ENCODE results near the gene PAPPA. TPM values are rescaled to one million over a fixed set of nuclear protein-coding genes. Genes with fewer than 3 reads are reported as not detected.

Gene PAPPA
- total RNA-seq, 1 donor from 2014 or later, result 2.9 TPM

GRCh38 chr9:116360016-116360415 lies 206.4 kb downstream of the PAPPA start:
- Histone ChIP-seq H3K27me3 (no peaks in the 10 kb centered on the region), H3K4me3 (no peak overlapping the region), H3K36me3 (no peaks in the 10 kb centered on the region), H3K4me1 (no peaks in the 10 kb centered on the region), H3K9me3 (no peaks in the 10 kb centered on the region), H3K27ac (no peak overlapping the region)
- no peak for ATAC-seq
- DNase-seq, result no peak
- no peak for TF ChIP-seq CTCF (IDR thresholded peaks at IDR 0.05)
- intact Hi-C loops (cut with DNase I), result no loop called here

- TF ChIP-seq CTCF (IDR thresholded peaks at IDR 0.05), result no peak
These were observed 207.4 kb downstream of the PAPPA start for GRCh38 chr9:116360989-116361388.

GRCh38 chr9:116361547-116361946 lies 208.0 kb downstream of the PAPPA start:
- Histone ChIP-seq H3K27me3 (no peaks in the 10 kb centered on the region), H3K36me3 (no peaks in the 10 kb centered on the region), H3K9me3 (no peaks in the 10 kb centered on the region), H3K27ac (no peak overlapping the region), H3K4me1 (no peaks in the 10 kb centered on the region), H3K4me3 (no peak overlapping the region)
- ATAC-seq, result no peak
- TF ChIP-seq CTCF (IDR thresholded peaks at IDR 0.05), result no peak
- DNase-seq, result no peak
- intact Hi-C loops (cut with DNase I), result no loop called here

More at GRCh38 chr9:116360989-116361388, 207.4 kb downstream of the PAPPA start:
- no peak for DNase-seq
- Histone ChIP-seq H3K4me3 (no peak overlapping the region), H3K27ac (no peak overlapping the region), H3K9me3 (no peaks in the 10 kb centered on the region), H3K27me3 (no peaks in the 10 kb centered on the region), H3K36me3 (no peaks in the 10 kb centered on the region), H3K4me1 (no peaks in the 10 kb centered on the region)
- intact Hi-C loops (cut with DNase I), result no loop called here
- no peak for ATAC-seq

GRCh38 chr9:116362493-116362892 lies 208.9 kb downstream of the PAPPA start:
- Histone ChIP-seq H3K36me3 (no peaks in the 10 kb centered on the region), H3K9me3 (no peaks in the 10 kb centered on the region), H3K27ac (no peak overlapping the region), H3K4me1 (no peaks in the 10 kb centered on the region), H3K27me3 (no peaks in the 10 kb centered on the region), H3K4me3 (no peak overlapping the region)
- TF ChIP-seq CTCF (IDR thresholded peaks at IDR 0.05), result no peak
- no peak for ATAC-seq
- intact Hi-C loops (cut with DNase I), result no loop called here
- no peak for DNase-seq

- Histone ChIP-seq H3K36me3 (no peaks in the 10 kb centered on the region), H3K4me3 (no peak overlapping the region), H3K9me3 (no peaks in the 10 kb centered on the region), H3K27ac (no peak overlapping the region), H3K4me1 (no peaks in the 10 kb centered on the region), H3K27me3 (no peaks in the 10 kb centered on the region)
- intact Hi-C loops (cut with DNase I), result no loop called here
- DNase-seq (no peak), ATAC-seq (peak; percentile 52)
- no peak for TF ChIP-seq CTCF (IDR thresholded peaks at IDR 0.05)
These were observed 211.5 kb downstream of the PAPPA start for GRCh38 chr9:116365056-116365471.

GRCh38 chr9:116366241-116366640 lies 212.7 kb downstream of the PAPPA start:
- Histone ChIP-seq H3K27ac (no peak overlapping the region), H3K9me3 (no peaks in the 10 kb centered on the region), H3K36me3 (no peaks in the 10 kb centered on the region), H3K27me3 (no peaks in the 10 kb centered on the region), H3K4me1 (no peaks in the 10 kb centered on the region), H3K4me3 (no peak overlapping the region)
- ATAC-seq (no peak), DNase-seq (no peak)
- intact Hi-C loops (cut with DNase I), result no loop called here
- no peak for TF ChIP-seq CTCF (IDR thresholded peaks at IDR 0.05)

Measured in upper lobe of right lung (tissue), 1 donor.